Measurements from ENCODE around the gene ZNG1F.
"Not testable (repeated sequence)": the region's sequence is repeated elsewhere in the genome, so short reads cannot be mapped to it uniquely, and the experiment has no call there.

Gene ZNG1F

DNA sequence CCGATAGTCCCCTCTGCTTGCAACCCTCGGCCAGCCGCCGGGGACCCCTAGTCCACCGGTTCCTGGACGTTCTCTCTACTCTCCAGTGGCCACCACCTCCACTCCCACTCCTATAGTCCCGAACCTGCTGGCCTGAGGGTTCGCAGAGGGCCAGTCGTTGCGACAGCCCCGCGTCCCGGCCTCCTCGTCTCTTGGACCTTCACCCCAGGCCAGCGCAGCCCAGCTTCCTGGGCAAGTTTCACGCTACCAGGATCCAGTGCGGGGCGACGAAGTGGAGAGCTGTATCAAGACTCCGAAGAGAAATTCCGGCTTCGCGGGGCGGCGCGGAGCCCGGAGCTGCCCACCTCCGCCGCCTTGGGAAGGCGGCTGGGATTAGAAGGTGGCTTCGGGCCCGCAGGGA lies 65.7 kb downstream of the ZNG1F start:
- DNase-seq (ENCODE audit: low read depth in 3 of 3): not testable (repeated sequence)

DNA sequence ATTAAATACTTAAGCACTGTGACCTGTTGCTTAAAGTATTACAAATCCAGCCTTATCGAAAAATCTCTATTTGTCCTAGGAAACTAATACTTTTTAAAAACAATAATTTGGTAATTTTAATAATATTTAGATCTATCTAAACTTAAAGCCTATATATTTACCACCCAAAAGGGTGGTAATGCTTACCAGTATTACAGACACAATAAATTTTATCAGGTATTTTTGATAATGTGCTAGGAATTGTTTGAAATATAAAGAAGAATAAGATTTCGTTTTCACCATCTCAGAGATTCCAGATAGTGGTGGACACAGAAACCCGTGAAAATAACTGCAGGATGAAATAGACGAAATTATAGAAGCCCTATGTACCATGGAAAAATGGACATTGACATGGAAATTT lies 68.4 kb downstream of the ZNG1F start:
- not testable (repeated sequence) for DNase-seq (ENCODE audit: low read depth in 3 of 3)

DNA sequence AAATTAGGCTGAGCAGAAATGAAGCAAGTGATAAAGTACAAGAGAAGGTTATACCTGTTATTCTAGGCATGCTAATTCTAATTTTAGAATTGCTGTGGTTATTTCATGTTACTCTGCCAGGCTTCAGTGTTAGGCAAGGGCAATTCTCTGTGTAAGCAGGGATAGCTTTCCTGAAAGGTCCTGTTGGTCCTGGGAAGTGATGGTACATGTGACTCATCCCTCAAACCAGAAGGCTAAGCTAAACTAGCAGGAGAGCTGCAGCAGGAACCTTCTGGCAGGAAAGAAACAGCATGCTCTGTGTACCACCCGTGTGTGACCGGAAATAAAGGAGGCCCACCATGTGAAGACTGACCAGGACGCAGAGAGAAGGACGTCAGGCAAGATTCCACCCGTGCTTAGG lies 69.4 kb downstream of the ZNG1F start:
- not testable (repeated sequence) for DNase-seq (ENCODE audit: low read depth in 3 of 3)

DNA sequence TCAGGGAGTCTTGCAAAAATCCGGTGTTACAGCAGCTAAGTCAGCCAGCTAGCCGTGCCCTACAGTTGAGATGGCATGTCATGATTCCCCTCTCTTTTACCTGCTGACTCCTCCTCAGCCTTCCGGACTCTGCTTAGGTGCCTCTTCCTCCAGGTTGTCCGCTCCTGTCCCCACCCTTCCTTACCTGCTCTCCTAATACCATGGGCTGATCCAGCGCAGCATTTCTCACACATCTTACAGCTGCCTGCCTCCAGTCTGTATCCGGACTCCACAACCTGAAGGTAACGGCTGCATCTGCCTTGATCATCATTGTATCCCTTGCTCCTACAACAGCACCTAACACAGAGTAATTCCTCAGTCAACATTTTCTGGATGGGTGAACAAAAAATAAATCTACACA lies 69.8 kb downstream of the ZNG1F start:
- not testable (repeated sequence) for DNase-seq (ENCODE audit: low read depth in 3 of 3)

DNA sequence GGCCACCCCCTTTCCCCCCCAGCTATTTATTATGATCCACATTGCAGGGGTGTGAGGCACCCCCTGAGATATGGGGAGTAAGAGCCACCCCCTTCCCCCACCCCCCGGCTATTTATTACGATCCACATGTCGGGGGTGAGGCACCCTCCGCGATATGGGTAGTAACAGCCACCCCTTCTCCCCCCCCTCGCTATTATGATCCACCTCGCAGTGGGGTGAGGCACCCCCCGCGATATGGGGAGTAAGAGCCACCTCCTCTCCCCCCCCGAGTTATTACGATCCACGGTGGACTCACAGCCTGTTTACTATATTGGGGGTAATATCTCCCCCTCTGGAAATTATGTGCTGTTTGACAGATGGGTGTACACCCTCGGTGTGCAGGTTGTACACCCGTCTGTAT lies 75.8 kb downstream of the ZNG1F start:
- not testable (repeated sequence) for DNase-seq (ENCODE audit: low read depth in 3 of 3)

DNA sequence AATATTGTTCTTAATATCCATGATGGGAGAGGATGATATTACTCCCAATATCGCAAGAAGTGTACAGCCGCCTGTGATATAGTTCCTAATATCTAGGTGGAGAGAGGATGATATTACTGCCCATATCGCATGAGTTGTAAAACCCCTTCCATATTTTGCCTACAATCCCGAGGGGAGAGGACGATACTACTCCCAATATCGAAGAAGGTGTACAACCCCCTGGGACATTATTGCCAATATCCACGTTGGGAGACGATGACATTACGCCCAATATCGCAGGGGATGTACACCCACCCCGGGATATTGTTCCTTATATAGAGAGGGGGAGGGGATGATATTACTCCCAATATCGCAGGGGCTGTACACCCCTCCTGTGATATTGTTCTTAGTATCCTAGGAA lies 77.7 kb downstream of the ZNG1F start:
- DNase-seq (ENCODE audit: low read depth in 3 of 3): not testable (repeated sequence)

DNA sequence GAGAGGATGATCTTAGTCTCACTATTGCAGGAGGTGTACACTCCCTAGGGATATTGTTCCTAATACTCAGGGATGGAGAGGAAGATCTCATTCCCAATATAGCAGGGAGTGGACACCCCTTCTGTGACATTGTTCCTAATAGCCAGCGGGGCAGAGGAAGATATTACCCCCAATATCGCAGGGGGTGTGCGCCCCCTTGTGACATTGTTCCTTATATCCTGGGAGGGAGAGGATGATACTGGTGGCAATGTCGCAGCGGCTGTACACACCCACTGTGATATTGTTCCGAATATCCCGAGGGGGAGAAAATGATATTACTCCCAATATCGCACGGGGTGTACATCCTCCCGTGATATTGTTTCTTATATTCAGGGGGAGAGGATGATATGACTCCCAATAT lies 78.2 kb downstream of the ZNG1F start:
- DNase-seq (ENCODE audit: low read depth in 3 of 3): not testable (repeated sequence)

DNA sequence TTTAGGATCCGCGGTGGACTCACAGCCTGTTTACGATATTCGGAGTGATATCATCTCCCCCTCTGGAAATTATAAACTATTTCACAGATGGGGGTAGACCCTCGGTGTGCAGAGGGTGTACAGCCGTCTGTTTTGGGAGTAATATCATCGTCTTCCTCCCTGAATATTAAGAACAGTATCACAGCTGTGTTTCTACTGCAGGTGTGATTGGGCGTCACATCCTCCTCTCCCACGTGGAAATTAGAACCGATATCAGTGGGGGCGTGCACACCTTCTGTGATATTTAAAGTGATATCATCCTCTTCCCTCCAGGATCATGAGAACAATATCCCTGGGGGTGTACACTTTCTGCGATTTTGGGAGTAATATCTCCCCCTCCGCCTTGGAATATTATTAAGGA lies 79.9 kb downstream of the ZNG1F start:
- DNase-seq (ENCODE audit: low read depth in 3 of 3): peak in 1 of 3 experiments; percentile 14

DNA sequence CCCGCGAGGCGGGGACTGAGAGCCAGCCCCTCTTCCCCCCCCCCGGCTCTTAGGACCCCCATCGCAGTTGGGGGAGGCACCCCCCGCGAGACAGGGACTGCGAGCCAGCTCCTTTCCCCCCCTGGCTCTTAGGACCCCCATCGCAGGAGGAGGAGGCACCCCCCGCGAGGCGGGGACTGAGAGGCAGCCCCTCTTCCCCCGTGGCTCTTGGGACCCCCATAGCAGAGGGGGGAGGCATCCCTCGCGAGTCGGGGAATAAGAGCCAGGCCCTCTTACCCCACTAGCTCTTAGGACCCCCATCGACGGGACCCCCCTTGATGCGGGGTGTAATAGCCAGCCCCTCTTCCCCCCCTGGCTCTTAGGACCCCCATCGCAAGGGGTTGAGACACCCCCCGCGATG lies 80.3 kb downstream of the ZNG1F start:
- DNase-seq (ENCODE audit: low read depth in 3 of 3): not testable (repeated sequence)

DNA sequence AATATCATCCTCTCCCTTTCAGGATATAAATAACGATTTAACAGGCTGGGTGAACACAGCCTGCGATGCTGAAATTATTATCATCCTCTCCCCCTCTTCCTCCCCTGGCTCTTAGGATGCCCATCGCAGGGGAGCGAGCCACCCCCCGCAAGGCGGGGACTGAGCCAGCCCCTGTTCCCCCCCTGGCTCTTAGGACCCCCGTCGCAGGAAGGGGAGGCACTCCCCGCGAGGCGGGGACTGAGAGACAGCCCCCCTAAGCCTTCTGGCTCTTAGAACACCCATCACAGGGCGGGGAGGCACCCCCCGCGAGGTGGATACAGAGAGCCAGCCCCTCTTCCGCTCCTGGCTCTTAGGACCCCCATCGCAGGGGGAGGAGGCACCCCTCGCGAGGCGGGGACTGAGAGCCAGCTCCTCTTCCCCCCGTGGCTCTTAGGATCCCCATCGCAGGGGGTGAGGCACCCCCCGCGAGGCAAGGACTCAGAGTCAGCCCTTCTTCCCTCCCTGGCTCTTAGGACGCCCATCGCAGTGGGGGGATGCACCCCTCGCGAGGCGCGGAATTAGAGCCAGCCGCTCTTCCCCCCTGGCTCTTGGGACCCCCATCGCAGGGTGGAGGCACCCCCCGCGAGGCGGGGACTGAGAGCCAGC lies 82.5 kb downstream of the ZNG1F start:
- DNase-seq (ENCODE audit: low read depth in 3 of 3): not testable (repeated sequence)

DNA sequence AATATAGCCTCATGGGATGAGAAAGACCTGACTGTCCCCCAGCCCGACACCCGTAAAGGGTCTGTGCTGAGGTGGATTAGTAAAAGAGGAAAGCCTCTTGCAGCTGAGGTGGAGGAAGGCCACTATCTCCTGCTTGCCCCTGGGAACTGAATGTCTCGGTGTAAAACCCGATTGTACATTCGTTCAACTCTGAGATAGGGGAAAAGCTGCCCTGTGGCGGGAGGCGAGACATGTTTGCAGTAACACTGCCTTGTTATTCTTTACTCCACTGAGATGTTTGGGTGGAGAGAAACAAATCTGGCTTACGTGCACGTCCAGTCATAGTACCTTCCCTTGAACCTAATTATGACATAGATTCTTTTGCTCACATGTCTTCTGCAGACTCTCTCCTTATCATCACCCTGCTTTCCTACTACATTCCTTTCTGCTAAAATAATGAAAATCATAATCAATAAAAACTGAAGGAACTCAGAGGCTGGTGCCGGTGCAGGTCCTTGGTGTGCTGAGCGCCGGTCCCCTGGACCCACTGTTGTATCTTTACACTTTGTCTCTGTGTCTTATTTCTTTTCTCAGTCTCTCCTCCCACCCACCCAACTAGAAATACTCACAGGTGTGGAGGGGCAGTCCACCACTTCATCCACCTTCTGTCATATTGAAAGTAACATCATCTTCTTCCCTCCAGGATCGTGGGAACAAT lies 83.4 kb downstream of the ZNG1F start:
- not testable (repeated sequence) for DNase-seq (ENCODE audit: low read depth in 3 of 3)

DNA sequence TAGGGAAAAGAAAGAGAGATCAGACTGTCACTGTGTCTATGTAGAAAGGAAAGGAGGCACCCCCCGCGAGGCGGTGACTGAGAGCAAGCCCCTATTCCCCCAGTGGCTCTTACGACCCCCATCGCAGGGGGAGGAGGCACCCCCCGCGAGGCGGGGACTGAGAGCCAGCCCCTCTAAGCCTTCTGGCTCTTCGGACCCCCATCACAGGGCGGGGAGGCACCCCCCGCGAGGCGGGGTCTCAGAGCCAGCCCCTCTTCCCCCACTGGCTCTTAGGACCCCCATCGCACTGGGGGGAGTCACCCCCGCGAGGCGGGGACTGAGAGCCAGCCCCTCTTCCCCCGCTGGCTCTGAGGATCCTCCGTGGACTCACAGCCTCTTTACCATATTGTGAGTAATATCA lies 84.6 kb downstream of the ZNG1F start:
- DNase-seq (ENCODE audit: low read depth in 3 of 3): not testable (repeated sequence)

DNA sequence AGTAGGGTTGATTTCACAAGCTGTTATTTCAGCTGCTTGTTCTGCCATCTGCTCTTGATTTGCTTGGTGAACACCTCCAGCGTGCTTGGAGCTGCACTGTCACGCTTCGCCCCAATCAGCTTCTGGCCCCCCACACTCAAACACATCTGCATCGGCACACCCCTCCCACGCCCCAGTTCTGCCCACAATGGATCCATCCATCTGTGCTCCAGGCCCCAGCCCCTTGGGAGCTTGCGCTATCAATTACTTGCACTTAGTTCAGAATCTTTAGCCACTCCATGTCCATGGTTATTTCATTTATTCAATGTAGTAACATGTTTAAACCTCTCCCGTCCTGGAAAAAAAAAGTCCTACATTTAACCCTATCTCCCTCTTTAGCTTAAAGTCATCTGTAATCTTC lies 88.6 kb downstream of the ZNG1F start:
- DNase-seq (ENCODE audit: low read depth in 3 of 3): not testable (repeated sequence)

DNA sequence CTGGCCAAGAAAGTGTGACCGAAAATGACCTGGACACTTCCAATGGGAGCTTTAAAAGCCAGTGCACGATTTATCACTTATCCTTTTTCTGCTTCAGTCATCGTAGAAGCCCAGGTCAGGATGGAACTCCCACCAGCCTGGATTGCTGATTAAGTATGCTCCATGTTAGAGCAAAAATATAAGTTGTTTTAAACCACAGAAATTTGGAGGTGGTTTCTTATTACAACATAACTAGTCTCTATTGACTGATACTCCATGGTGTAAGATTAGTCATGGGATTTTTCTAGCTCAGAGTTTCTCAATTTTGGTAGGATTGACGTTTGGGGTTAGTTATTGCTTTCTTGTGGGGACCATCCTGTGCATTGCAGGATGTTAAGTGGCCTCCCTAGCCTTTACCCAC lies 90.4 kb downstream of the ZNG1F start:
- DNase-seq (ENCODE audit: low read depth in 3 of 3): not testable (repeated sequence)

DNA sequence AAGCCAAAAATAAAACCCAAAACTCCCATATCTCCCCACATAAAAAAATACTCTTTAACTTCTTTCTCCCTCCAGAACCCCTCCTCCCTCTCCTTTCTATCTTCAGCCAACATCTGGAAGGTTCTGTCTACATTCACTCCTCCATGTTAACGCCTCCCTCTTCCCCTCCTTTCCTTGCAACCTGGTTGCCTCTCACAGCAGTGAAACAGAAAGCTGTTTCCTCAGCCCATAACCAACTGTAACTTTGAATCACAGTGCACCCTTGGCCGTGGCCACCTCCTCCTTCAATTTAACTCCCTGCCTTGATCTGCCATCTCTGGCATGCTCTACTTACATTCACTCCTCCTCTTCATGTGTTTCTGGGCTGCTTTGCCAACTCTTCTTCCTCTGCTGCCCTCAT lies 94.1 kb downstream of the ZNG1F start:
- DNase-seq (ENCODE audit: low read depth in 3 of 3): not testable (repeated sequence)

DNA sequence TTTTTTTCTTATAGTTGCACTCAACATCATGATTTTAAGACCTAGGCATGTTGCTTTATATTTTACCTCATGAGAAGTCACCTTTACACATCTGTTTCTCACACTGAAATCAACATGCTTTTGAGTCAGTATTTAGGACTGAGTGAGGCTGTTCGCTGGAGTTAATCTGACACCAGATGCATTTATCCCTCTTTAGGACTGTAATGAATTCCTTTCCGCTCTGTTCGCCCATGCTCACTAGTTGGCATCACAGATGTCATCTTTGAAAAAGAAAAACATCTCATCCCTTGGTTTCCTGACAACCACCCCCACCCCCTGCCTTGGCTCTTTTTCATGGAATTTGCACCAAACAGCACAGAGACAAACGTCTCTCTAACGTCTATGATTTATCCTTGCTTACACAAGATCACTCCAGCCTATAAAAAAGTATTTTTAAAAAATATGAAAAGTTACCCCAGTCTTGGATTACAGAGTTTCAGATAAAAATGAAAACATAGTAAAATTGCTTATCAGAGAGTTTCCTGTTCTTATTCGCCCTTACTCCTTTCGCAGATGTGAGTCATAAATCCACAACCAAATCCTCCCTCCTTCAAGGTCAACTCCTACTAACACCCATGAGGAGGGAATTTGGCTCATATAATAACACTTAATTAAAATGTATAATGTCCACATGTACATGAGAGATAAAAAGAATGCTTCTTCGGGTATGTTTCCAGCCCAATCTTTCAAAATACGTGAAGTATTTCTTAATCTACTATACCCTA lies 94.9 kb downstream of the ZNG1F start:
- not testable (repeated sequence) for DNase-seq (ENCODE audit: low read depth in 3 of 3)

DNA sequence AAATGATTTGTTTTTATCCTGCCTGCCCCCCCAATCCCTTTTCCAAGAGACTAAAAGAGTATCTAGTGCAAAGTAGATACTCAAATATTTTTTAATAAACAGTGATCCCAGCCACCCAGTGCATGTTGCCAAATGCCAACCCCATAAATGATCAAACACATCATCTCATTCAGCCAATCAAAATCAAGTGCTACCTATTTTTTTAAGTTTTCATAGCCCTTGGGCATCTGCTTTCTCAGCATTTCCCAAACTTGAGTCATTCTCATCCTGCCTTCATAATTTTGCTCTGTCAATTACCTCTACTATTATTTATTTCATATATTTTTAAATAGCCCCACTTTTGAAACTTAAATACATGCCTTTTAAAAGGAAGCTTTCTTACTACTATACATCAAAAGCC lies 98.2 kb downstream of the ZNG1F start:
- DNase-seq (ENCODE audit: low read depth in 3 of 3): not testable (repeated sequence)

DNA sequence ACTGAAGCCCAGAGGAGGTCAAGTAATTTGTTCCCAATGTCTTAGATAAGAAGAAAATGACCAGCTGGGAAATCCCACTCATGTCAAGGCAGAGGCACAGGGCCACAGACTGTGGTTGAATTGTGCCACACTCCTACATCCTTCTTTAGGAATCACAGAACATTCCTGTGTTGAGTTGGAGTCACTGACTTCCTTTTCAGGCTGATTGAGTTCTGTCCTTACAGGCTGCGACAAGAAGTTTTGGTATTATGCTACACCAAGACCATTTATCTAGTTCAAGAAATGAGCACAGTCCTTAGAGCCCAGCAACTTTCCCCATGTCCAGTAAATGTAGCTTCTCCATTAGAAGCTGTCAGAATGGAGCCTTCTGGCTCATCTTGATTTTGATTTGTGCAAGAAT lies 98.7 kb downstream of the ZNG1F start:
- DNase-seq (ENCODE audit: low read depth in 3 of 3): not testable (repeated sequence)

DNA sequence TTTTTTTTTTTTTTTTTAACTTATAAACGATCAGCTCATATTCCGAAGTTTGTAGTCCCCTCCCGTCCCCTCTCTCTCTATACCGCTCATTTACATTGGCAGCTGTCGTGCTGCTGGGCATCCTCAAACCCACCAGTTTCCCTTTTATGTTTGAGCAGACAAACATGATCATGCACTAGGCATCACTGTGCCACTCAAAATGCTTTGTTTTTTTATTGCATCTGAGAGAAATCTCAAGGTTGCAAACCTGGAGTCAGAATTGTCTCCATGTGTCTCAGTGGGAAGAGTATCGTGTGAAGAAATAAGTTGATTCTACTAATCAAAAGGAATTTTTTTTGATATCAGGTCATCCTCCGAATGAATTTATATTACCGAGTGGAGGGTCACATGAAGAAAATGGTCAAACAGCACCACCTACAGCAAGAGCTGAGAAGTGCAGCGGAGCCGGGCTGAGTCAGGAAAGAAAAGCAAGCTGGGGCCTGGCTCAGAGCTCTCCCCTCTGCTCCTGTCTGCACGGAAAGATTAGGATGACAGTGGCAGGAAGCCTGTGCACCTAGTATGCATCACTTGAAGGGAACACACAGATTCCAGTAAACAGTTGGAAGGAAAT lies 100.6 kb downstream of the ZNG1F start:
- not testable (repeated sequence) for DNase-seq (ENCODE audit: low read depth in 3 of 3)

DNA sequence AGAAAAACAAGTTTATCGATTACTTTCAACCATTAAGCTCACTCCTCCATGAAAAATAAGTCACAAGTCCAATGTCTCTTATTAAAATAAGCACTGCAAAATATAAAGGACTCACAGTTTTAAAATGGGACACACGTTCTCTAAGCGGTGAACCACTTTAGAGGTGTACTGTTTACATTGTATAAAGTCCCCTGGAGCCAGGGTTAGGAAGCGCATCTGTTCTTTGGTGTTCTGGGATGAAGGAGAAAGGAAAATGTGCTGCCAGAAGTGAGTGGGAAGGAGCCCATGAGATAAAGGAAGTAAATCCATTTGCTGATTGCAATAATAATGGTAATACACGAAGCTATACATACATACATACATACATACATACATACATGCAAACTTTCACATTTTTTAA lies 101.2 kb downstream of the ZNG1F start:
- DNase-seq (ENCODE audit: low read depth in 3 of 3): not testable (repeated sequence)

DNA sequence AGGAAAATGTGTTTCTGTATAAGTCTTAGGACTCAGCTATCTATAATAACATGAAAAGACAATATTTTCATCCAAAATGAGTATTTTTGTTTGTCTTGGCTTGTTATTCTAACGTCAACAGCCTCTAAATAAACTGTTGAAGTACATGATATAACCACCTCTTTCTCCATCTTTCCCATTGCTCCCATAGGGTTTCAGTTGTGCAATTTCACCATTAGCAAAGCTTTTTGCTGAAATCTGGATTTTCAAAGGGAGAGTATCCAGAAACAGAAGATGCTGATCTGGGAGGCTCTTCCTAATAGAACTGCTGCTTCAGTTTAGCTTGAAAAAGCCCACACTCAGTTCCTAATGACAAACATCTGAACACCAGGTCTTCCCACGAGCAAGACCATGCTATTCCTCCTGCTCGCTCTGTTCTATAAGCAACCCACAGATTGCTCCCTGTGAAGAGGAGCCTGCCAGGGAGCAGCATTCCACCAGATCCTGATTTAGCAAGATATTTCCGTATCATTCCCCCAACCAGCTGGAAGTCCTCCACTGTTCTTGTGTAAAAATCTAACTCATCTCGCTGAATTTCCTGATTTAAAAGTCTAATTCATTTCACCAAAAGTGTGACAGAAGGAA lies 101.8 kb downstream of the ZNG1F start:
- DNase-seq (ENCODE audit: low read depth in 3 of 3): not testable (repeated sequence)

DNA sequence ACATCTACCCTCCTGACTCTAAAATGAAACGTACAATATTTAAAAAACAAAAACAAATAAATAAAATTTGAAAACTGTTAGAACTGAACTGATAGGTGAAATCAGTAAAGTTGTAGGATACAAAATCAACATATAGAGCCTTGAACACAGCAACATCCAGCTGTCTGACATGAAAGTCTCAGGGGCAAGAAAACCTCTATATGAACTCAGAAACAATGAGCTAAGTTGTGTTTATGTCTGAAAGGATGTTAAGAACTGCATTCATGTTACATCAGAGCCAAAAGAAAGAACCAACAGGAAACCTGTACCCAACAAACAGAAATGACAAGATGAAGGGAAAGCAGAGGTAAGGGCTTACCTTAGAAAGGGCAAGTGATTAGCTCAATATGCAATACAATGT lies 102.4 kb downstream of the ZNG1F start:
- DNase-seq (ENCODE audit: low read depth in 3 of 3): not testable (repeated sequence)
